Measurements from ENCODE around the gene FOXN1.

GRCh38 chr17:28536532-28537218, 30.5 kb downstream of the FOXN1 start:
- TF ChIP-seq CTCF (IDR thresholded peaks at IDR 0.05; ENCODE audit: low read depth, low read length) (no peak), POLR2A (IDR thresholded peaks at IDR 0.05; ENCODE audit: extremely low read depth, insufficient read length) (no peak), MAX (IDR thresholded peaks at IDR 0.05; ENCODE audit: low read depth, low read length) (no peak)

All from NB4 (cell line).